Measurements from ENCODE around the gene FEN1. TPM values are rescaled to one million over a fixed set of nuclear protein-coding genes. Genes with fewer than 3 reads are reported as not detected.

The FEN1 gene
- total and polyA plus RNA-seq, 2 of the 13 experiments (the other 11 are each of a cell fraction or from before 2014, with no cell fraction given), result 12.4 to 102 TPM

- no peak for TF ChIP-seq NR1H2 (CRISPR knock-in tag; IDR thresholded peaks at IDR 0.05; ENCODE audit: borderline replicate concordance, low read depth)
- TF ChIP-seq ZNF780A (CRISPR knock-in tag; IDR thresholded peaks at IDR 0.05), result 0 out of 2 replicates have a peak, but pooled peaks have one; percentile 46
- TF ChIP-seq ZIK1 (CRISPR knock-in tag; IDR thresholded peaks at IDR 0.05; ENCODE audit: borderline replicate concordance, low read depth), result no peak; the same call in 1 of the 2 replicates
- no peak for TF ChIP-seq ZNF569 (CRISPR knock-in tag; IDR thresholded peaks at IDR 0.05; ENCODE audit: borderline replicate concordance)
- TF ChIP-seq TARDBP (CRISPR knock-in tag; IDR thresholded peaks at IDR 0.05), result 0 out of 2 replicates have a peak, but pooled peaks have one; percentile 45
- TF ChIP-seq NFIB (CRISPR knock-in tag; IDR thresholded peaks at IDR 0.05; ENCODE audit: borderline replicate concordance), result no peak
- TF ChIP-seq ZNF572 (CRISPR knock-in tag; IDR thresholded peaks at IDR 0.05), result no peak
- TF ChIP-seq ZNF543 (CRISPR knock-in tag; IDR thresholded peaks at IDR 0.05), result 0 out of 2 replicates have a peak, but pooled peaks have one; percentile 47
- no peak for TF ChIP-seq JARID2 (CRISPR knock-in tag; IDR thresholded peaks at IDR 0.05; ENCODE audit: insufficient replicate concordance)
- peak; percentile 48; the same call in 1 of the 2 replicates for TF ChIP-seq ZNF761 (CRISPR knock-in tag; conservative IDR thresholded peaks at IDR 0.05)
- TF ChIP-seq, protein P1, sequence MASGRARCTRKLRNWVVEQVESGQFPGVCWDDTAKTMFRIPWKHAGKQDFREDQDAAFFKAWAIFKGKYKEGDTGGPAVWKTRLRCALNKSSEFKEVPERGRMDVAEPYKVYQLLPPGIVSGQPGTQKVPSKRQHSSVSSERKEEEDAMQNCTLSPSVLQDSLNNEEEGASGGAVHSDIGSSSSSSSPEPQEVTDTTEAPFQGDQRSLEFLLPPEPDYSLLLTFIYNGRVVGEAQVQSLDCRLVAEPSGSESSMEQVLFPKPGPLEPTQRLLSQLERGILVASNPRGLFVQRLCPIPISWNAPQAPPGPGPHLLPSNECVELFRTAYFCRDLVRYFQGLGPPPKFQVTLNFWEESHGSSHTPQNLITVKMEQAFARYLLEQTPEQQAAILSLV (CRISPR knock-in tag; IDR thresholded peaks at IDR 0.05; ENCODE audit: borderline replicate concordance), result peak; percentile 44; the same call in 1 of the 2 replicates
- no peak for TF ChIP-seq ZNF260 (CRISPR knock-in tag; IDR thresholded peaks at IDR 0.05; ENCODE audit: borderline replicate concordance, low read depth)
- TF ChIP-seq ZSCAN9 (CRISPR knock-in tag; IDR thresholded peaks at IDR 0.05; ENCODE audit: borderline replicate concordance), result no peak
- TF ChIP-seq NRL (CRISPR knock-in tag; IDR thresholded peaks at IDR 0.05; ENCODE audit: borderline replicate concordance), result no peak
- TF ChIP-seq ZNF775 (CRISPR knock-in tag; IDR thresholded peaks at IDR 0.05; ENCODE audit: borderline replicate concordance), result no peak
- TF ChIP-seq SATB2 (CRISPR knock-in tag; IDR thresholded peaks at IDR 0.05), result no peak
- TF ChIP-seq SIN3B (IDR thresholded peaks at IDR 0.05; ENCODE audit: low read length), result no peak
- no peak for TF ChIP-seq KMT2A (CRISPR knock-in tag; IDR thresholded peaks at IDR 0.05)
- no peak for TF ChIP-seq FOXC1 (CRISPR knock-in tag; IDR thresholded peaks at IDR 0.05; ENCODE audit: borderline replicate concordance)
- TF ChIP-seq, protein P2, sequence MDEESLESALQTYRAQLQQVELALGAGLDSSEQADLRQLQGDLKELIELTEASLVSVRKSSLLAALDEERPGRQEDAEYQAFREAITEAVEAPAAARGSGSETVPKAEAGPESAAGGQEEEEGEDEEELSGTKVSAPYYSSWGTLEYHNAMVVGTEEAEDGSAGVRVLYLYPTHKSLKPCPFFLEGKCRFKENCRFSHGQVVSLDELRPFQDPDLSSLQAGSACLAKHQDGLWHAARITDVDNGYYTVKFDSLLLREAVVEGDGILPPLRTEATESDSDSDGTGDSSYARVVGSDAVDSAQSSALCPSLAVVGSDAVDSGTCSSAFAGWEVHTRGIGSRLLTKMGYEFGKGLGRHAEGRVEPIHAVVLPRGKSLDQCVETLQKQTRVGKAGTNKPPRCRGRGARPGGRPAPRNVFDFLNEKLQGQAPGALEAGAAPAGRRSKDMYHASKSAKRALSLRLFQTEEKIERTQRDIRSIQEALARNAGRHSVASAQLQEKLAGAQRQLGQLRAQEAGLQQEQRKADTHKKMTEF (CRISPR knock-in tag; IDR thresholded peaks at IDR 0.05), result peak; percentile 70; the same call in 1 of the 2 replicates
- TF ChIP-seq ZNF354B (CRISPR knock-in tag; IDR thresholded peaks at IDR 0.05), result no peak
- no peak for TF ChIP-seq ZNF567 (CRISPR knock-in tag; IDR thresholded peaks at IDR 0.05; ENCODE audit: borderline replicate concordance)
- TF ChIP-seq ZNF282 (IDR thresholded peaks at IDR 0.05; ENCODE audit: partially characterized antibody), result no peak
- no peak for TF ChIP-seq HIC2 (CRISPR knock-in tag; IDR thresholded peaks at IDR 0.05; ENCODE audit: low read depth)
- TF ChIP-seq GLI4 (CRISPR knock-in tag; IDR thresholded peaks at IDR 0.05; ENCODE audit: borderline replicate concordance), result no peak
- TF ChIP-seq RFX5 (IDR thresholded peaks at IDR 0.05; ENCODE audit: low read depth, low read length), result no peak
- TF ChIP-seq SP2 (CRISPR knock-in tag; IDR thresholded peaks at IDR 0.05), result no peak
These were observed 35.1 kb downstream of the FEN1 start, which contains the start of gene FADS2 (continued) for GRCh38 chr11:61827571-61828378.
